ENCODE results near the gene ARL5C.
"Not testable (repeated sequence)": the region's sequence is repeated elsewhere in the genome, so short reads cannot be mapped to it uniquely, and the experiment has no call there.

Gene ARL5C

GRCh38 chr17:39138431-39139160, 27.4 kb downstream of the ARL5C start:
- no peak for DNase-seq

GRCh38 chr17:39134878-39135277, 31.1 kb downstream of the ARL5C start:
- DNase-seq = no peak

GRCh38 chr17:39132192-39132610, 33.8 kb downstream of the ARL5C start:
- no peak for DNase-seq

- no peak for DNase-seq
Measured at GRCh38 chr17:39131616-39132015, 34.3 kb downstream of the ARL5C start.

GRCh38 chr17:39130205-39130604, 35.8 kb downstream of the ARL5C start:
- no peak for DNase-seq

GRCh38 chr17:39129544-39129943, 36.4 kb downstream of the ARL5C start:
- DNase-seq = not testable (repeated sequence)

- DNase-seq = no peak
Measured at GRCh38 chr17:39126436-39126835, 39.5 kb downstream of the ARL5C start.

- no peak for DNase-seq
Measured at GRCh38 chr17:39125143-39125875, 40.7 kb downstream of the ARL5C start.

GRCh38 chr17:39123627-39124026, 42.3 kb downstream of the ARL5C start:
- DNase-seq = no peak

GRCh38 chr17:39122991-39123390, 43.0 kb downstream of the ARL5C start:
- DNase-seq = no peak

- DNase-seq = not testable (repeated sequence)
Measured at GRCh38 chr17:39121919-39122318, 44.0 kb downstream of the ARL5C start.

- DNase-seq = no peak
Measured at GRCh38 chr17:39118674-39119419, 47.1 kb downstream of the ARL5C start.

- DNase-seq = no peak
Measured at GRCh38 chr17:39116224-39116623, 49.7 kb downstream of the ARL5C start.

- no peak for DNase-seq
Measured at GRCh38 chr17:39115135-39115534, 50.8 kb downstream of the ARL5C start.

- no peak for DNase-seq
Measured at GRCh38 chr17:39114723-39115122, 51.2 kb downstream of the ARL5C start.

- DNase-seq = no peak
Measured at GRCh38 chr17:39113871-39114270, 52.1 kb downstream of the ARL5C start.

- no peak for DNase-seq
Measured at GRCh38 chr17:39110435-39111136, 55.4 kb downstream of the ARL5C start.

- no peak for DNase-seq
Measured at GRCh38 chr17:39108461-39109375, 57.2 kb downstream of the ARL5C start.

GRCh38 chr17:39107973-39108372, 58.0 kb downstream of the ARL5C start:
- no peak for DNase-seq

GRCh38 chr17:39107155-39107554, 58.8 kb downstream of the ARL5C start:
- no peak for DNase-seq

All from COR-L47 (cell line).